ENCODE measurements around the gene RAD51. TPM values are rescaled to one million over a fixed set of nuclear protein-coding genes. Genes with fewer than 3 reads are reported as not detected.
"Not testable (repeated sequence)": the region's sequence is repeated elsewhere in the genome, so short reads cannot be mapped to it uniquely, and the experiment has no call there.

The RAD51 gene
- total and polyA plus RNA-seq, 2 donors, result 1.2 to 12.3 TPM

- 33% methylated on average over 1 of the region's 1 CpG for WGBS
Measured at GRCh38 chr15:40680959-40681358, 14.0 kb upstream of the RAD51 start.

GRCh38 chr15:40684381-40684780, 10.6 kb upstream of the RAD51 start:
- no peak for DNase-seq (ENCODE audit: low read depth in 6 of 9, low spot score in 9 of 9)
- H3K4me1 ChIP-seq (ENCODE audit: control insufficient read depth in 2 of 2, insufficient read depth in 2 of 2, low read length in 2 of 2), result no peaks in the 10 kb centered on the region
- H3K27me3 ChIP-seq (ENCODE audit: control insufficient read depth in 2 of 2, insufficient read depth in 1 of 2, low read length in 1 of 2), result no peaks in the 10 kb centered on the region
- no peaks in the 10 kb centered on the region for H3K36me3 ChIP-seq (ENCODE audit: control insufficient read depth in 2 of 2, insufficient read depth in 2 of 2, low read length in 1 of 2)
- no peak overlapping the region for H3K27ac ChIP-seq (ENCODE audit: low read depth in 1 of 2, low read length in 1 of 2)
- no peaks in the 10 kb centered on the region for H3K9me3 ChIP-seq (ENCODE audit: control insufficient read depth in 2 of 2, insufficient read depth in 1 of 2, low read length in 1 of 2)
- no peak overlapping the region for H3K4me3 ChIP-seq (ENCODE audit: low read length in 2 of 2)

More at GRCh38 chr15:40680959-40681358, 14.0 kb upstream of the RAD51 start:
- DNase-seq (ENCODE audit: low read depth in 6 of 9, low spot score in 9 of 9); H3K4me1 ChIP-seq (ENCODE audit: control insufficient read depth in 2 of 2, insufficient read depth in 2 of 2, low read length in 2 of 2); H3K27ac ChIP-seq (ENCODE audit: low read depth in 1 of 2, low read length in 1 of 2); H3K36me3 ChIP-seq (ENCODE audit: control insufficient read depth in 2 of 2, insufficient read depth in 2 of 2, low read length in 1 of 2); H3K27me3 ChIP-seq (ENCODE audit: control insufficient read depth in 2 of 2, insufficient read depth in 1 of 2, low read length in 1 of 2); H3K9me3 ChIP-seq (ENCODE audit: control insufficient read depth in 2 of 2, insufficient read depth in 1 of 2, low read length in 1 of 2); H3K4me3 ChIP-seq (ENCODE audit: low read length in 2 of 2): not testable (repeated sequence)

- no peaks in the 10 kb centered on the region for H3K9me3 ChIP-seq (ENCODE audit: control insufficient read depth in 2 of 2, insufficient read depth in 1 of 2, low read length in 1 of 2)
- WGBS, result 93% methylated on average over 2 of the region's 2 CpGs
Measured at GRCh38 chr15:40685376-40685775, 9.6 kb upstream of the RAD51 start.

GRCh38 chr15:40688932-40689799, 5.8 kb upstream of the RAD51 start:
- DNase-seq (ENCODE audit: low read depth in 6 of 9, low spot score in 9 of 9), result no peak
- Histone ChIP-seq H3K4me1 (ENCODE audit: control insufficient read depth in 2 of 2, insufficient read depth in 2 of 2, low read length in 2 of 2) (peaks cover 8% of the 10 kb centered on the region in 2 donors), H3K27ac (ENCODE audit: low read depth in 1 of 2, low read length in 1 of 2) (no peak overlapping the region), H3K4me3 (ENCODE audit: low read length in 2 of 2) (no peak overlapping the region), H3K27me3 (ENCODE audit: control insufficient read depth in 2 of 2, insufficient read depth in 1 of 2, low read length in 1 of 2) (no peaks in the 10 kb centered on the region), H3K36me3 (ENCODE audit: control insufficient read depth in 2 of 2, insufficient read depth in 2 of 2, low read length in 1 of 2) (peaks cover 0 to 5% of the 10 kb centered on the region in 2 donors), H3K9me3 (ENCODE audit: control insufficient read depth in 2 of 2, insufficient read depth in 1 of 2, low read length in 1 of 2) (no peaks in the 10 kb centered on the region)
- 97% methylated on average over 9 of the region's 9 CpGs for WGBS

More at GRCh38 chr15:40685376-40685775, 9.6 kb upstream of the RAD51 start:
- Histone ChIP-seq H3K27me3 (ENCODE audit: control insufficient read depth in 2 of 2, insufficient read depth in 1 of 2, low read length in 1 of 2) (no peaks in the 10 kb centered on the region), H3K4me1 (ENCODE audit: control insufficient read depth in 2 of 2, insufficient read depth in 2 of 2, low read length in 2 of 2) (no peaks in the 10 kb centered on the region), H3K36me3 (ENCODE audit: control insufficient read depth in 2 of 2, insufficient read depth in 2 of 2, low read length in 1 of 2) (no peaks in the 10 kb centered on the region), H3K27ac (ENCODE audit: low read depth in 1 of 2, low read length in 1 of 2) (no peak overlapping the region), H3K4me3 (ENCODE audit: low read length in 2 of 2) (no peak overlapping the region)
- no peak for DNase-seq (ENCODE audit: low read depth in 6 of 9, low spot score in 9 of 9)

- Histone ChIP-seq H3K4me1 (ENCODE audit: control insufficient read depth in 2 of 2, insufficient read depth in 2 of 2, low read length in 2 of 2) (peaks cover 13 to 17% of the 10 kb centered on the region in 2 donors), H3K36me3 (ENCODE audit: control insufficient read depth in 2 of 2, insufficient read depth in 2 of 2, low read length in 1 of 2) (peaks cover 0 to 5% of the 10 kb centered on the region in 2 donors), H3K27me3 (ENCODE audit: control insufficient read depth in 2 of 2, insufficient read depth in 1 of 2, low read length in 1 of 2) (no peaks in the 10 kb centered on the region), H3K27ac (ENCODE audit: low read depth in 1 of 2, low read length in 1 of 2) (no peak overlapping the region), H3K4me3 (ENCODE audit: low read length in 2 of 2) (no peak overlapping the region), H3K9me3 (ENCODE audit: control insufficient read depth in 2 of 2, insufficient read depth in 1 of 2, low read length in 1 of 2) (no peaks in the 10 kb centered on the region)
- WGBS, result 98% methylated on average over 4 of the region's 4 CpGs
- DNase-seq (ENCODE audit: low read depth in 6 of 9, low spot score in 9 of 9), result no peak
Measured at GRCh38 chr15:40691737-40692136, 3.2 kb upstream of the RAD51 start.

- H3K4me1 ChIP-seq (ENCODE audit: control insufficient read depth in 2 of 2, insufficient read depth in 2 of 2, low read length in 2 of 2), result peaks cover 13 to 17% of the 10 kb centered on the region in 2 donors
- peak overlapping the region; percentile 87 to 91 for H3K4me3 ChIP-seq (ENCODE audit: low read length in 2 of 2)
- H3K27me3 ChIP-seq (ENCODE audit: control insufficient read depth in 2 of 2, insufficient read depth in 1 of 2, low read length in 1 of 2), result no peaks in the 10 kb centered on the region
- WGBS, result 33% methylated on average over 31 of the region's 31 CpGs
- H3K36me3 ChIP-seq (ENCODE audit: control insufficient read depth in 2 of 2, insufficient read depth in 2 of 2, low read length in 1 of 2), result peaks cover 5 to 6% of the 10 kb centered on the region in 2 donors
- H3K27ac ChIP-seq (ENCODE audit: low read depth in 1 of 2, low read length in 1 of 2), result peak overlapping the region; percentile 100
- no peak for DNase-seq (ENCODE audit: low read depth in 6 of 9, low spot score in 9 of 9)
- no peaks in the 10 kb centered on the region for H3K9me3 ChIP-seq (ENCODE audit: control insufficient read depth in 2 of 2, insufficient read depth in 1 of 2, low read length in 1 of 2)
Measured at GRCh38 chr15:40693904-40694687, 878 bp upstream of the RAD51 start.

- H3K27ac ChIP-seq (ENCODE audit: low read depth in 1 of 2, low read length in 1 of 2), result peak overlapping the region in 1 of 2 donors; percentile 100
- peaks cover 12 to 18% of the 10 kb centered on the region in 2 donors for H3K36me3 ChIP-seq (ENCODE audit: control insufficient read depth in 2 of 2, insufficient read depth in 2 of 2, low read length in 1 of 2)
- peak in 2 of 9 donors; percentile 7 to 43 for DNase-seq (ENCODE audit: low read depth in 6 of 9, low spot score in 9 of 9)
- peak overlapping the region; percentile 87 to 91 for H3K4me3 ChIP-seq (ENCODE audit: low read length in 2 of 2)
- peaks cover 13 to 17% of the 10 kb centered on the region in 2 donors for H3K4me1 ChIP-seq (ENCODE audit: control insufficient read depth in 2 of 2, insufficient read depth in 2 of 2, low read length in 2 of 2)
- no peaks in the 10 kb centered on the region for H3K27me3 ChIP-seq (ENCODE audit: control insufficient read depth in 2 of 2, insufficient read depth in 1 of 2, low read length in 1 of 2)
- H3K9me3 ChIP-seq (ENCODE audit: control insufficient read depth in 2 of 2, insufficient read depth in 1 of 2, low read length in 1 of 2), result no peaks in the 10 kb centered on the region
- WGBS, result under 1% methylated on average over 24 of the region's 24 CpGs
Measured at GRCh38 chr15:40695469-40695890, 506 bp downstream of the RAD51 start.

- peaks cover 16 to 25% of the 10 kb centered on the region in 2 donors for H3K36me3 ChIP-seq (ENCODE audit: control insufficient read depth in 2 of 2, insufficient read depth in 2 of 2, low read length in 1 of 2)
- H3K27ac ChIP-seq (ENCODE audit: low read depth in 1 of 2, low read length in 1 of 2), result no peak overlapping the region
- no peaks in the 10 kb centered on the region for H3K9me3 ChIP-seq (ENCODE audit: control insufficient read depth in 2 of 2, insufficient read depth in 1 of 2, low read length in 1 of 2)
- no peak for DNase-seq (ENCODE audit: low read depth in 6 of 9, low spot score in 9 of 9)
- WGBS, result 95% methylated on average over 11 of the region's 11 CpGs
- H3K4me1 ChIP-seq (ENCODE audit: control insufficient read depth in 2 of 2, insufficient read depth in 2 of 2, low read length in 2 of 2), result peaks cover 13 to 17% of the 10 kb centered on the region in 2 donors
- peak overlapping the region in 1 of 2 donors; percentile 87 for H3K4me3 ChIP-seq (ENCODE audit: low read length in 2 of 2)
- no peaks in the 10 kb centered on the region for H3K27me3 ChIP-seq (ENCODE audit: control insufficient read depth in 2 of 2, insufficient read depth in 1 of 2, low read length in 1 of 2)
Measured at GRCh38 chr15:40696228-40696627, 1.3 kb downstream of the RAD51 start.

- H3K27ac ChIP-seq (ENCODE audit: low read depth in 1 of 2, low read length in 1 of 2), result no peak overlapping the region
- H3K36me3 ChIP-seq (ENCODE audit: control insufficient read depth in 2 of 2, insufficient read depth in 2 of 2, low read length in 1 of 2), result peaks cover 18 to 35% of the 10 kb centered on the region in 2 donors
- H3K9me3 ChIP-seq (ENCODE audit: control insufficient read depth in 2 of 2, insufficient read depth in 1 of 2, low read length in 1 of 2), result no peaks in the 10 kb centered on the region
- H3K27me3 ChIP-seq (ENCODE audit: control insufficient read depth in 2 of 2, insufficient read depth in 1 of 2, low read length in 1 of 2), result no peaks in the 10 kb centered on the region
- H3K4me1 ChIP-seq (ENCODE audit: control insufficient read depth in 2 of 2, insufficient read depth in 2 of 2, low read length in 2 of 2), result peaks cover 13 to 17% of the 10 kb centered on the region in 2 donors
- H3K4me3 ChIP-seq (ENCODE audit: low read length in 2 of 2), result no peak overlapping the region
- WGBS, result 98% methylated on average over 7 of the region's 7 CpGs
- no peak for DNase-seq (ENCODE audit: low read depth in 6 of 9, low spot score in 9 of 9)
Measured at GRCh38 chr15:40697916-40698315, 2.9 kb downstream of the RAD51 start.

All from thymus (tissue), 11 donors.